ENCODE measurements around the gene CORO6. TPM values are rescaled to one million over a fixed set of nuclear protein-coding genes. Genes with fewer than 3 reads are reported as not detected.

CORO6 gene
- total and polyA plus RNA-seq, 4 donors, result 0.23 to 3.0 (median 0.59) TPM

DNA sequence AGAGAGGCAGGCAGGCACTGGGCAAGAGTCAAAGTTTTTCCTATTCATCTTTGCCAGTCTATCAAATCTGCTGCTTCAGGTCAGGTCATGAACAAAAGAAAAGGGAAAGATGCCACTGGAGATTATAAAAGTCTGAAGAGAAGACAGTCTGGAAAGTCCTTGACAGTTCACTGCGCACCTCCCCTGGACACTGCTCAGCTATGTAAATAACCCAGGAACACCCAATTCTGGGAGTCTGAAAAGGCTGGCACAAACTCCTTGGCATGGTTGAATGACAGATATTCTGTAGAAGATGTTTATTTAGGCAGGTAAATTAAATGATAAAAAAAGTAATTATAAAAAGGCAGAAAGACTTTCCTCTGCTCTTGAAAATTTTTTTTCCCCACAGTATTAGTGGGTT is 5.2 kb upstream of the CORO6 start:
- Histone ChIP-seq H3K4me1 (ENCODE audit: control insufficient read depth in 4 of 4, insufficient read depth in 4 of 4, low read length in 3 of 4) (peaks cover 0 to 3% (median 2%) of the 10 kb centered on the region in 4 donors), H3K36me3 (ENCODE audit: control insufficient read depth in 4 of 4, insufficient read depth in 3 of 4, low read depth in 1 of 4, low read length in 3 of 4) (peaks cover 8 to 16% (median 12%) of the 10 kb centered on the region in 4 donors), H3K9ac (ENCODE audit: low read depth in 1 of 2, low read length in 2 of 2) (no peak overlapping the region), H3K27ac (ENCODE audit: low read depth in 1 of 2, low read length in 2 of 2) (no peak overlapping the region), H3K27me3 (ENCODE audit: control insufficient read depth in 4 of 4, insufficient read depth in 4 of 4, low read length in 3 of 4) (no peaks in the 10 kb centered on the region), H3K4me3 (ENCODE audit: low read depth in 1 of 3, low read length in 3 of 3) (no peak overlapping the region), H3K9me3 (ENCODE audit: control insufficient read depth in 4 of 4, low read length in 3 of 4) (no peaks in the 10 kb centered on the region)
- 58% methylated on average over 1 of the region's 1 CpG for WGBS
- DNase-seq (ENCODE audit: low spot score), result no peak
- TF ChIP-seq, protein P1, sequence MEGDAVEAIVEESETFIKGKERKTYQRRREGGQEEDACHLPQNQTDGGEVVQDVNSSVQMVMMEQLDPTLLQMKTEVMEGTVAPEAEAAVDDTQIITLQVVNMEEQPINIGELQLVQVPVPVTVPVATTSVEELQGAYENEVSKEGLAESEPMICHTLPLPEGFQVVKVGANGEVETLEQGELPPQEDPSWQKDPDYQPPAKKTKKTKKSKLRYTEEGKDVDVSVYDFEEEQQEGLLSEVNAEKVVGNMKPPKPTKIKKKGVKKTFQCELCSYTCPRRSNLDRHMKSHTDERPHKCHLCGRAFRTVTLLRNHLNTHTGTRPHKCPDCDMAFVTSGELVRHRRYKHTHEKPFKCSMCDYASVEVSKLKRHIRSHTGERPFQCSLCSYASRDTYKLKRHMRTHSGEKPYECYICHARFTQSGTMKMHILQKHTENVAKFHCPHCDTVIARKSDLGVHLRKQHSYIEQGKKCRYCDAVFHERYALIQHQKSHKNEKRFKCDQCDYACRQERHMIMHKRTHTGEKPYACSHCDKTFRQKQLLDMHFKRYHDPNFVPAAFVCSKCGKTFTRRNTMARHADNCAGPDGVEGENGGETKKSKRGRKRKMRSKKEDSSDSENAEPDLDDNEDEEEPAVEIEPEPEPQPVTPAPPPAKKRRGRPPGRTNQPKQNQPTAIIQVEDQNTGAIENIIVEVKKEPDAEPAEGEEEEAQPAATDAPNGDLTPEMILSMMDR (IDR thresholded peaks at IDR 0.05; ENCODE audit: low read depth, low read length, missing input control), result no peak
- TF ChIP-seq, protein P2, sequence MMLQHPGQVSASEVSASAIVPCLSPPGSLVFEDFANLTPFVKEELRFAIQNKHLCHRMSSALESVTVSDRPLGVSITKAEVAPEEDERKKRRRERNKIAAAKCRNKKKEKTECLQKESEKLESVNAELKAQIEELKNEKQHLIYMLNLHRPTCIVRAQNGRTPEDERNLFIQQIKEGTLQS (IDR thresholded peaks at IDR 0.05), result no peak

DNA sequence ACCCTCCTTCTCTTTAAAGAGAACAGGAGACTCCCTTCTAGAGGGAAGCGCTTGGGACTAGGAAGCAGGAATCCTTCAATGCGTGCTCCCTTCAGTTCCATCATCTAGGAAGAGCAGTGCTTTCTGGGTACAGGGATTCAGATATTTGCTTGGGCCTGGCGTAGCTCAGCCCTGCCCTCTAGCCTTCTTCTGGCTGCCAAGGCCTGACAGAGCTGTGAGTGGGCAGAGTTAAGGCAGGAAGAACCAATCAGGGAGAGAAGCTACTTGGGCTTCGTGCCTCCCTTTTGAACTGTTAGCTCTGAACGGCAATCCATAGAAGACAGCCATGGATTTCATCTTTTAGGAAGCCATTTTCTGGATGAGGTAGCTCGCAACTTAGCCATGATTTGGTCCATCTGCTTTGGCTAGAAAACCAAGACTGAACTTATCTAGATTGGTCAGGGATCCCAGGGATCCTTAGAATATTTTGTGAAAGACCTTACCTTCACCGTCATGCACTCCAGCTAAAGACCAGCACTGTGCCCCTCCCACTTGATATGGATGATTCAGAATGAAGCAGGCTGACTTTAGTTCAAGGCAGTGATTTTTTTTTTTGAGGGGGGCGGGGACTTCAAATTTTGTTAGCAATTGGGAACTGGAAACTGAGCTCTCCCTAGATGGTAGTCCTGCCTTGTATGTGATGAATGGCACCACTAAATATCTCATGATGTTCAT is 2.5 kb upstream of the CORO6 start:
- WGBS, result 92% methylated on average over 8 of the region's 8 CpGs
- Histone ChIP-seq H3K36me3 (ENCODE audit: control insufficient read depth in 4 of 4, insufficient read depth in 3 of 4, low read depth in 1 of 4, low read length in 3 of 4) (no peaks in the 10 kb centered on the region), H3K27ac (ENCODE audit: low read depth in 1 of 2, low read length in 2 of 2) (no peak overlapping the region), H3K9ac (ENCODE audit: low read depth in 1 of 2, low read length in 2 of 2) (no peak overlapping the region), H3K27me3 (ENCODE audit: control insufficient read depth in 4 of 4, insufficient read depth in 4 of 4, low read length in 3 of 4) (no peaks in the 10 kb centered on the region), H3K4me3 (ENCODE audit: low read depth in 1 of 3, low read length in 3 of 3) (no peak overlapping the region), H3K4me1 (ENCODE audit: control insufficient read depth in 4 of 4, insufficient read depth in 4 of 4, low read length in 3 of 4) (peaks cover 3 to 10% (median 8%) of the 10 kb centered on the region in 4 donors), H3K9me3 (ENCODE audit: control insufficient read depth in 4 of 4, low read length in 3 of 4) (no peaks in the 10 kb centered on the region)
- no peak for TF ChIP-seq HNF4A (conservative IDR thresholded peaks at IDR 0.05)
- TF ChIP-seq, protein P1 (IDR thresholded peaks at IDR 0.05; ENCODE audit: low read depth, low read length, missing input control), result no peak
- no peak for TF ChIP-seq SP1 (IDR thresholded peaks at IDR 0.05)
- no peak for TF ChIP-seq GABPA (IDR thresholded peaks at IDR 0.05 in 1 of 2, conservative IDR thresholded peaks at IDR 0.05 in 1 of 2)
- TF ChIP-seq YY1 (IDR thresholded peaks at IDR 0.05), result no peak
- TF ChIP-seq EGR1 (IDR thresholded peaks at IDR 0.05; ENCODE audit: low read depth in 2 of 2), result no peak
- TF ChIP-seq FOXA2 (IDR thresholded peaks at IDR 0.05), result no peak
- TF ChIP-seq FOXA1 (IDR thresholded peaks at IDR 0.05), result no peak
- no peak for TF ChIP-seq JUND (IDR thresholded peaks at IDR 0.05)
- TF ChIP-seq TAF1 (conservative IDR thresholded peaks at IDR 0.05), result no peak
- TF ChIP-seq, protein P3, sequence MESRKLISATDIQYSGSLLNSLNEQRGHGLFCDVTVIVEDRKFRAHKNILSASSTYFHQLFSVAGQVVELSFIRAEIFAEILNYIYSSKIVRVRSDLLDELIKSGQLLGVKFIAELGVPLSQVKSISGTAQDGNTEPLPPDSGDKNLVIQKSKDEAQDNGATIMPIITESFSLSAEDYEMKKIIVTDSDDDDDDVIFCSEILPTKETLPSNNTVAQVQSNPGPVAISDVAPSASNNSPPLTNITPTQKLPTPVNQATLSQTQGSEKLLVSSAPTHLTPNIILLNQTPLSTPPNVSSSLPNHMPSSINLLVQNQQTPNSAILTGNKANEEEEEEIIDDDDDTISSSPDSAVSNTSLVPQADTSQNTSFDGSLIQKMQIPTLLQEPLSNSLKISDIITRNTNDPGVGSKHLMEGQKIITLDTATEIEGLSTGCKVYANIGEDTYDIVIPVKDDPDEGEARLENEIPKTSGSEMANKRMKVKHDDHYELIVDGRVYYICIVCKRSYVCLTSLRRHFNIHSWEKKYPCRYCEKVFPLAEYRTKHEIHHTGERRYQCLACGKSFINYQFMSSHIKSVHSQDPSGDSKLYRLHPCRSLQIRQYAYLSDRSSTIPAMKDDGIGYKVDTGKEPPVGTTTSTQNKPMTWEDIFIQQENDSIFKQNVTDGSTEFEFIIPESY (IDR thresholded peaks at IDR 0.05), result no peak
- TF ChIP-seq NR2F2 (IDR thresholded peaks at IDR 0.05), result no peak
- TF ChIP-seq, protein P4, sequence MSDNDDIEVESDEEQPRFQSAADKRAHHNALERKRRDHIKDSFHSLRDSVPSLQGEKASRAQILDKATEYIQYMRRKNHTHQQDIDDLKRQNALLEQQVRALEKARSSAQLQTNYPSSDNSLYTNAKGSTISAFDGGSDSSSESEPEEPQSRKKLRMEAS (IDR thresholded peaks at IDR 0.05), result no peak
- TF ChIP-seq HNF4G (IDR thresholded peaks at IDR 0.05), result no peak
- DNase-seq (ENCODE audit: low spot score), result no peak
